Neural progenitor cell (in vitro differentiated cells): ENCODE measurements around the gene STAT5B.

ENCODE experiments used
- CTCF ChIP-seq: fragments of 200-600 bp; sonication (generic); IDR thresholded peaks from 2 replicates; pipeline ENCODE4 v1.5.1; 2017; ENCODE audit warnings: antibody characterized with exemption, mild to moderate bottlenecking
- EZH2 ChIP-seq: fragments of 200-600 bp; sonication (generic); IDR thresholded peaks from 2 replicates; pipeline ENCODE4 v1.6.1; 2017; ENCODE audit warnings: antibody characterized with exemption, mild to moderate bottlenecking, moderate library complexity
- EZH2phosphoT487 ChIP-seq: fragments of 200-600 bp; sonication (generic); IDR thresholded peaks from 2 replicates; pipeline ENCODE4 v1.6.1; 2017; ENCODE audit warnings: antibody characterized with exemption

GRCh38 chr17:42317266-42317845 is 41.2 kb upstream of the STAT5B start:
- TF ChIP-seq CTCF: no peak
- TF ChIP-seq EZH2phosphoT487: no peak
- no peak for TF ChIP-seq EZH2
